Measurements from ENCODE around the gene AOPEP. TPM values are rescaled to one million over a fixed set of nuclear protein-coding genes. Genes with fewer than 3 reads are reported as not detected.

AOPEP gene
- total RNA-seq, 1 donor from 2014 or later: 119 TPM

DNA sequence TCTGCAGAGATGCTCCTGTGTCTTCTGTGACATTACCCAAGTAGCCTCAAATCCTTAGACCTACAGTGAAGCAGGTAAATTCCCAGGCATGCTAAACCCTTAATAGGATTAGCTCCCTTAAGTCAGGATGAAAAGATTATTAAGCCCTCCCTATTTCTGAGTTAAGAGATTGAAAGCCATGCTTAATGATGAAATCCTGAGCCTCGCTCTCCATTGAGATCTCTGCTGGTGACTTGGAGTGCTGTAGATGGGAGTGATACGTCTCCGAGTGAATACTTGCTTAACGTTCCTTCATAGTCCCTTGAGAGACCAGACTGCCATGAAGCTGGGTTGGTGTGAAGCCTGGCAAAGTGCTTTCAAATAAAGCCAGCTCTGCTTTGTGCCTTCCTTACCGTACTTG is 34.2 kb downstream of the AOPEP start:
- no peak for DNase-seq

DNA sequence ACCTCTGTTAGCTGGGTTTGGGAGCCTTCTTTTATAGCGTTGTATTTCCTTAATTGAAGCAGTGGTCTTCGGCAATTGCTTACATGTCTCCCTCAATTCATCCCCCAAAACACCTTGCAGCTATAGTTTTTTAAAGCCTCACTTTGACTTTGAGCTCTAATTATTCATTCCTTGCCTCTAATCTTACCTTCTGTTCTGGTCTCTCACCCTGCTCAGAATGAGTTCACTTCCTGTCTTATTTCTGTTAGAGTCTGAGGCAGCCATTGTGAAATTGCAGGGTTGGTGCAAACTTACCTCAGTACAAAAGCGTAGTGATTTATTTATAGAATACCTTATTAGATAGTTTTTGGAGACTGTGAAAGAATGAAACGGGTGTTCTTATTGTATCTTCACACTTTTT is 35.0 kb downstream of the AOPEP start:
- no peak for DNase-seq

DNA sequence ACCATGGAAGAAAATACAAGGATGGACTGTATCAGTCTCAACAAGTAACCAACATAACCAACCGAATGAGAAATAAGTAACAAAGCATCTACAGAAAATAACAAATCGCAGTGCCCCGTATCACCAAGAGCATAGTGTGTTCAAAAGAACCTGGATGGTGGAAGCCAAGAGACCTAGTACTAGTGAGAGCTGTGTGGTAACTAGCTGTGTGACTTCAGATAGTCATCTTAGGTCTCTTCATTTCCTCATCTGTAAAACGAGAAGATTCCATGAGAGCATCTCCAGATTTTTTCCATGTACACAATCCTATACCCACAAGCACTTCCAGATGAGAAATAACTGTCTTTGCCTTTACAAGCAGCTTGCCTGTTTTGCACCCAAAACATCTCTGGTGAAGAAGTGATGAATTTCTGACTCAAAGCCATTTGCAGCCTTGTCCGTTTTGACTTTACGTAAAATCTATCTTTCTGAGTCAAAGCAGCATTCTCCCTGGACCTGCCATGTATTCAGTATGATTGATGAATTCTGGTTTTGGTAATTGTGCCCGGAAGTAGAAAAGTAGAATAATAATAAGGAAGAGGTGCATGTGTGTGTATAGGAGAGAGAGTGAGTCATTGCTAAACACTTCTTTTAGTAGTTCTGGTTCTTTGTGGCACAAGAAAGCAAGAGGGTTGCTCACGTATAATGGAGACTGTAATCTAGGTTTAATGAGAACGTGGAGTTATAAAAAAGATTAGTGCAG is 41.0 kb downstream of the AOPEP start:
- no peak for DNase-seq

DNA sequence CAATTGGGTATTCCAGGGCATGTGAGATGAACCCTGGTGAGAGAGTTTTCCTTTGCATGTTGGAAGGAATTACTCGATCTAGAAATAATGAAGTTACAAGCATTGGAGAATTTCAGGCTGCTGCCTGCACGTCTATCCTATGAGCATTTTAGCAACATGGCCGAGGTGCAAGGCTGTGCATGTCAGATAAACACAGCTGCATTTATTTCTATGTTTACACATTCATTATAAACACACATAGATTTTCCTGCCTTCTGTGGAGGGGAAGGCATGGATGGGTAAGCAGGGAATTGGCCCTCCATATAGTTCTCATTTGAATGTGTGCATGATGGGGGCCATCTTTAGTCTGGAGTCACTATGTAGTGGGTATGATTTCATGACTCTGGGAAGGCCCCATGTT is 42.3 kb downstream of the AOPEP start:
- DNase-seq: no peak

DNA sequence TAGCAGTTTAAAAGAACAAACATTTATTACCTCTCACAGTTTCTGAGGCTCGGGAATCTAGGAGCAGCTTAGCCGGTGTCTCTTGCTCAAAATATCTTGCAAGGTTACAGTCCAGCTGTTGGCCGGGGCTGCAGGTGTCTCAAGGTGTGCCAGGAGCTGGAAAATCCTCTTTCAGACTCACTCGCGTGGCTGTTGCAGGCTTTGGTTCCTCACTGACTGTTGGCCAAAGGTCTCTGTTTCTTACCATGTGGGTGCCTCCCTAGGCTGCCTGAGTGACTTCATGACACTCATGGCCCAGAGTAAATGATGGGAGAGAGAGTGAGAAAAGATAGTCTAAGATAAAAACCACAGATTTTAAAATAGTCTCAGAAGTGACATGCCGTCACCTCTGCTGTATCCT is 43.8 kb downstream of the AOPEP start:
- no peak for DNase-seq

DNA sequence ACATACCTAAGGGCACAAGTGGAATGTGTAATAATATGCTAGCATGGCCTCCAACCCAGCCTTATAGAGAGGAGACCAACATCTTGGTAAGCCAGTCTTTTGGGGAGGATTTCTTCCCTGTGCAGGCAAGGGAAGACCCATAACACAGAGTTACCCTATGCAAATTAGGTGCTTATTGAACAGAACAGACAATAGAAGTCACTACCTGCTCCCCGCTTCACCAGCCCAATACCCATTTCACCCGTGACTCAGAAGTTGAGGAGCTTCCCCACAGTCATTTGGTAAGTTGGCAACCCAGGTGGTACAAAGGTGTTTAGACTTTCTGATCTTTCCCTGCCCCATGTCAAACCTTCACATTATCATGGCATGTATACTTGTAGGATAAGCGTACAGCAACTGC is 44.6 kb downstream of the AOPEP start:
- DNase-seq: no peak

DNA sequence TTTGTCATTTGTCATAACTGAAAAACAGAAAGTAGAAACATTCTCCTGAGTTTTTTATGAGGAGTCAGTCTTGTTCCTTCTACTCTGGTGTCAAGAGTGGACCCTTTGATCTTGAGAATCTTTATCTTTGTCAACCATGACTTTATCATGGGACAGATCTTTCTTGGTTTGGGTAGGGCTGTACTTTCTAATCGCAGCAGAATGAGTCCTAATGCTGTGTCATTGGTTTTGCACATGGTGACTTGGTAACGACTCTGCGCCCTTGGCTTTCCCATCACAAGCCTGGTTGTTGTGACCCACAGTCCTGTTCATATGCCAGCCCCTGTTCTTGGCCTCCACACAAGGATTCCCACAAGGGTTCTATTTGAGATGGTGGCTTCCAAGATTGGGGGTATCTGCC is 45.6 kb downstream of the AOPEP start:
- no peak for DNase-seq

DNA sequence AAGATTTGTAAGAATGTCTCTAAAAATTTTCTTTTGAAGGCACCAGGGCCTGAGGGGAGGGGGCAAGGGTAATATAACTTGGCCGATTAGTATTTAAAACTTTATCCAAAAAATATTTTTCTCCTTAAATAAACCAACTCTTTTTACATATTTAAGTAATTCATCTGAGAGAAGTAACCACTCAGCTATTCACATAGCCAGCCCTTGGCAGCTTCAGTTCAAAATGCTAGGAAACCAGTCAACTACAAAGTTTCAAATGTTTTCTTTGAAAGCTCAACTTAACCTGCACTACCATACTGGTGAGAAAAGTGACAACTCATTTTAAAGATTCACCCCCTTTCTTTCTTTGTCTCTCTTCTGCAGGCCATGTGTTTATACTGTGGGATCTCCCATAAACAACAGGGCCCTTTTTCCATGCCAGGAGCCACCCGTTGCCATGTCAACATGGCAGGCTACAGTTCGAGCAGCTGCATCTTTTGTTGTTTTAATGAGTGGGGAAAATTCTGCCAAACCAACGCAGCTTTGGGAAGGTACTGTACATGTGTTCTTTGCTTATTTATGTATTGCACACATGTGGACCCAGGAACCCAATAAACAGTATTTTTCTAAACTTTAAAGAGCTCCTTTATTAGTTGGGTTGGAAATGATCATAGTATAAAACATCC is 46.3 kb downstream of the AOPEP start:
- peak; percentile 57 for DNase-seq

DNA sequence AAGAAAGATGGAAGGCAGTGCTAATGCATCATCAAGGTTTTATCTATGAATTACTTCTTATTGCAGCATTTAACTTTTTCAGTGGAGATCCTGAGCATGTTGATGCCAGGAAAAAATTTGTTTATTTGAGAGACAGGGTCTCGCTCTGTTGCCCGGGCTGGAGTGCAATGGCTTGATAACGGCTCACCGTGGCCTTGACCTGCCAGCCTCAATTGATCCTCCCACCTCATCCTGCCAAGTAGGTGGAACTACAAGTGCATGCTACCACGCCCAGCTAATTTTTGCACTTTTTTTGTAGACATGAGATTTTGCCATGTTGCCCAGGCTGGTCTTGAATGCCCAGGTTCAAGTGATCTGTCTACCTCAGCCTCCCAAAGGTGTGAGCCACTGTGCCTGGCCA is 47.2 kb downstream of the AOPEP start:
- DNase-seq: no peak

DNA sequence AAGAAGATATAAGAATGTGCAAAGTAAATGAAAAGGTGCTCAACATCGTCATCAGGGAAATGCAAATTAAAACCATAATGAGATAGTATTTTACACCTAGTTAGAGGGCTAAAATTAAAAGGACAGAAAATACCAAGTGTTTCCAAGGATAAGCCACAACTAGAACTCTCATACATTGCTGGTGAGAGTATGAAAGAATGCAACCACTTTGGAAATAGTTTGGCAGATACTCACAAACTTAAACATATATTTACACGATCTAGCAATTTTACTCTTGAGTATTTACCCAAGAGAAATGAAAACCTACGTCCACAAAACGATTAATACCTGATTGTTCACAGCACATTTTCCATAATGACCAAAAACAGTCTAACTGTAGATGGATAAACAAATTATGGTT is 51.5 kb downstream of the AOPEP start:
- no peak for DNase-seq

DNA sequence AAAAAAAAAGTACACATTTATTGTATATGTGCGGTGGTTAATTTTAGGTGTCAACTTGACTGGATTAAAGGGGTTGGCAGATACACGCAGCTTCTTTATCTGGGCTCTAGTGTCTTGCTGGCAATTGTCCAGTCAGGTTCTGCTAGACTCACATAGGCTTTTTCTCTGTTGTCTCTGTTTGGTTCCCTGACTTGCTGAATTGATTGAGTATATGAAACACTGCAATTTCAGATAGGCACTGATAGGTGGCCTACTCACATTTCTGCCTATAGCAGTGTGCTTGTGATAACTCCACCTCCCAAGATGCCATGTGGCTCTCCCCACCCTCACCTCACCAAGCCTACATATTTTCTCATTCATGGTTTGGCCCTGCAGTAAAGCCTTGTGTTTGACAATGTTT is 52.5 kb downstream of the AOPEP start:
- no peak for DNase-seq

DNA sequence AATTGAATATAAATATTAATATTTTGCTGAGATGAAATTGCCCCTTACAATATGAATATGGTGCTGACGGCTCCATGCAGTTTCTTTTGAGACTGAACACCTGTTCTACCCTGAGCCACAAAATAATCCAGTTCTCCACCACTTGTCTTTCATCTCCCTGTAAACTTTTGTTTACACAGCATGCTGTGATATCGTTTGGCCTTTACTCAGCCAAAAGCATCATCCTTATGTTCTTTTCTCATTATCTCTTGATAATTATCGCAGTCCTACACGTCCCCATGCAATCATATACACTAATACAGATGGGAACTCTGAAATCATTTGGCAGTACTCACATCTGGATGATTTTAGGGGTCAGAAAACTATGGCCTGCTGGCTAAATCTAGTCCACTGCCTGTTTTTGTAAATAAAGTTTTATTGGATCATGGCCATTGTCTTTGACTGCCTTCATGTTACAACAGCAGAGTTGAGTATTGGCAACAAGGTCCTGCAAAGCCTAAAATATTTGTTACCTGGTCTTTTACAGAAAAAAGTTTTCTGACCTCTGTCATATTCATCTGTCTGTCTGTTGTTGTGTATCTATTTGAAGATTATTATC is 53.3 kb downstream of the AOPEP start:
- DNase-seq: no peak

DNA sequence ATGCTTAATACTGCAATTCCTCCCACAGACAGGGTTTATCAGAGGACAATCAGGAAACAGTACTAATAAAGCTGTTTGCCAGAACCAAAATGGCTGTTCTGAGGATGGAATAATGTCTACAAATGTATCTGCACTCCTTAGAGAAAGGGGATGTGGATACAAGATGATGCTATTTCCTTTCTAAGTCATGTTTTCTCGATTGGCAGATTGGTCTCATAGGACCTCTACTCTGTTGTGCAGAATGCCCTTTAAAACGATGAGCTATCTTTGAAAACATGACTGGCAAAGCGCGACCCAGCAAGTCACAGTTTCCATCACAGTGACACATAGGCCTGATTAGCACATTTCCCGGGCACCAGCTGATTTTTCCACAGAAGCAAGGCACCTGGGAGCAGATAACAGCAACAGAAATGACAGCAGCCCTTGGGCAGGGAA is 54.0 kb downstream of the AOPEP start:
- no peak for DNase-seq

DNA sequence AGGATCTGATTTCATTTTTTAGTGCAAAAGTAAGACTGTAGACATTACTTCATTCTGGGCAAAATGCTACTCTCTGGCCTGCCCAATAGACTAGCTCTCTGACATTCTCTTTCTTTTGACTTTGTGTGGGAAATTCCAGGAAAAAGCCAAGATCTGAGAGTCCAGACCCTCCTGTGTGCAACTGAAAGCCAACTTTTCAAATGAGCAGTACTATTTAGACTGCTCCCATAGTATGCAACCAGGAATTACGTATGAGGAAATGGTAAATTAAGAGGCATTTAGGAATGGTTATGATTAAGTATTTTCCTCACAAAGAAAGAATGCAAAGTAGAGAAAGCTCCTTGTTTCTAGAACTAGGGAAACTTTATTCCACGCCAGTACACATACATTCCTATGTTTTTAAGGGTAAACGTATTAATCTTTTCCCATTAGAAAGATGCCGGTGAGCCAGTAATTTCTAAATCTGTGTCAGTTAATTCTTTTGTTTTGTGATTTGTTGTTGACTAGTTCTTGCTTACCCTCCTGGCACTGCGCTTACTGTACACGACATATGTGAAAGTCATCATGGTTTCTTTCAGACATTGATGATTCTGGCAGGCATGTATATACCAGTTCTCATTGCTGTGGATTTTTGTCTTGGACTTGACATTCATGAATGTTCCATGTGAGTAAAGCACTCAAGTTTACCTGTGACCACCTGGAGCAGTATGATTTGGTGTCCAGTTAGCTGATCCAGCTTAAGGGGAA is 56.0 kb downstream of the AOPEP start:
- peak; percentile 74 for DNase-seq

DNA sequence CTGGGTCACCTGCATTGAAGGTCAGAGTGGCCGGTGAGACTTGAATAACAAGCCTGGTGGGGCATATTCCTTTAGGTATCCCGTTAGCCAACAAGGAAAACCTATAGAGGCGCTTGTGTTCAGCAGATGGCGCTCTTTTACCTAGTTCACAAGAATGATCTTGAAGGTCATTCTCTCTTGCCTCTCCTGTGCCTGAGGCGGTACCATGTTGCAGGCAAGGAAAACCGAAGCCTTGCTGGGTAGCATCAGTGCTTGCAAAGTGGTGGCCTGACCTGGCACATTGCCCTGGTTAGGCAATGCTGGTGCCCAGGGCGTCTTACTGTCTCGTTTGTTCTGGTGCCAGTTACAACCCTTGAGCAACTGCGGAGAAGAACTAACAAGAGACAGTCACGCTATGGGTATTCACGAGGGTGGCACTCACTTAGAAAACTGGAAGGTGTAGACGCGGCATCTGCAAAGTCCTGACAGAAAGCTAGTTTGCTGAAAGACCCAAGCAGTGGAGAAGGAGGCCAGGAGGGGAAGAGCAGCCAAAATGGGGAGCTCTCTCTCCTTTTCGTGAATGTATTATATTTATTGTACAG is 56.7 kb downstream of the AOPEP start:
- DNase-seq: peak; percentile 57

DNA sequence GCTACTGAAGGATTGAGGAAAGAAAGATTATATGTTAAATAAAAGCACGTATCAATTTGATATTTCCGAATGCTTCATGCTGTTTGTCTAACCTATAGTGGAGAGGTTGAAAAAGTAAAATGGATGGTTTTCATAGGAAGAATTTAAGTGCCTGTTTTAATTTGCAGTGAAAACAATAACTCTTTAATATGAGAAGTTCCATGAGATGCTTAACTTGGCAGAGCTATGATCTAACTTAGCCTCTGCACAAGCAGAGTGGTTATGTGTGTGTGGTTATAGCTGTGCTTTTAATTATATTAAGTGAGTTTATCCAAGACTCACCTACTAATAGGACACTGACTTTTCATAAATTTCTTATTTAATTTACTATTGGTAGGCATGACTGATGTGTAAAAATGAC is 57.4 kb downstream of the AOPEP start:
- DNase-seq: no peak

DNA sequence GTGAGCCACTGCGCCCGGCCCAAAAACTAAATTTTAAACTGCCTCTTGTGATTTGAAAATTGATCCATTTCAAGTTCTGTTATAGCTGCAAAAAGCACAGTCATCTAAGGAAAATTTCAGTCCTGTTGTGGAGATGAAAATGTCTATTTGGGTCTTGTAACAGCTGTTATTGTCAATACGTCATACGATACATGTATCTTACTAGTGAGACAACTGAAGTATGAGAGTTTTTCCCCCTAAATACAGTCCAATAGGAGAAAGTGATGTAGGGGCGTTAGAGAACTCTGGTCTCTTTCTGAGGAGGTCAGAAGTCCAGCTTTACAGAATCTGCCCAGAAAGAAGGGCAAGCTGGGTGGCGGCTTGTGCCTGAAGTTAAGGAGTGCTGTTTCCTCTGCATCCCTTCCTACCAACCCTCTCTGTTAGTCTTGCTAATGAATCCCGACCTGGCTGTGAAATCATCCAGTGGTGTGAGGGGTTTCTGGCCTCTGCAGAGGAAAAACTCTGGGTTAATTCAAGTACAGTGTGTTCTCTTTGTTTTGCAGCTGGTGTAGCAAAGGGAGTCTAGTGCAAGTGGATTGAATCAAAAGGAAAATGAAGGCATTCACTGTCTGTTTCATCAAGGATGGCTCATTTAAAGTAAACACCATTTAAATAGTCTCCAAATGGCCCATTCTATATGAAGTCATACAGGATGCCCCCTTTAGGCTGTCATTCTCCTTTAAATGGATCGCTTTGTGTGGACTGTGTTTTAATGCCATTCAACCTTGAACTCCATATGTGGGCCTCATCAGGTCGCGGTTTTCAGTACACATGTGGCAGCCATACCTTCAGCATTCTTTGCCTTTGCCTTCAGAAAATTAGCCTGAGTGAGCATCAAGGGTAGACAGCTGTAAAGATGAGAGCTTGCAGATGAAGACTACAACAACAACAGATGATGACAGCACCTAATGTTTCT is 59.0 kb downstream of the AOPEP start:
- no peak for DNase-seq

DNA sequence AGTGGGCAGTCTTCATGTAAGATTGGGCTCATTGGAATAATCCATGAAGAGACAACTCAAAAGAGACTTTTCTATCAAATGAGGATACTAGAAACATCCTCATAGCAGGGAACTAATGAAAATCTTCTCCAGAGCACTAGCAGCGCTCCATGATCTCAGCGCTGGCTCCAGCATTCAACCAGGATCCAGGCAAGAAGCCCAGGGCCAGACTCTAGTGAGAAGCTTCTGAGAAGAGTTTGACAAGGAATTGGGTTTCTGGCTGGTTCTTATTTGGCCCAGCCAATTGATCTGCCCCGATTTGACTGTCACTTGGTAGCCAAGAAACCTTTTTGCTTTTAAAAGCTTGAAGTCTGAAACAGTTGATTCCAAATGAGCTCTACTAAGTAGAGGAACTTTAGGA is 60.1 kb downstream of the AOPEP start:
- DNase-seq: no peak

DNA sequence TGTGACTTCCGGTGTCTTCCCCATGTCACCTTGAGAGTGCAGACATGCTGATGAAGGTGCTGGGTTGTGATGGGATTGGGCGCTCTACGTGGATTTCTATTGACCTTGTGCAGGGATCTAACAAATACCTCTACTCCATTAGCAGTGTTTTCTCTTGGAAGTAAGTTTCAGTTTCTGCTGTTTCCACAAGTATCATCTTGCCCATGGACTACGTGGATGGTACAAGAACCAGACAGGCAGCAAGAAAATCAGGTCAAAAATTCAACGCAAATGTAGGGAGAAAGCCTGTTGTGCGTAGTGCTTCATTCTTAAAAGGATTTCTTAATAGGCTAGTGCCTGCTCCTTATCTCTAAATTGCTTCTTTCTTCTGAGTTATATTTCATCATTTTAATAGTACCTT is 60.8 kb downstream of the AOPEP start:
- DNase-seq: no peak

DNA sequence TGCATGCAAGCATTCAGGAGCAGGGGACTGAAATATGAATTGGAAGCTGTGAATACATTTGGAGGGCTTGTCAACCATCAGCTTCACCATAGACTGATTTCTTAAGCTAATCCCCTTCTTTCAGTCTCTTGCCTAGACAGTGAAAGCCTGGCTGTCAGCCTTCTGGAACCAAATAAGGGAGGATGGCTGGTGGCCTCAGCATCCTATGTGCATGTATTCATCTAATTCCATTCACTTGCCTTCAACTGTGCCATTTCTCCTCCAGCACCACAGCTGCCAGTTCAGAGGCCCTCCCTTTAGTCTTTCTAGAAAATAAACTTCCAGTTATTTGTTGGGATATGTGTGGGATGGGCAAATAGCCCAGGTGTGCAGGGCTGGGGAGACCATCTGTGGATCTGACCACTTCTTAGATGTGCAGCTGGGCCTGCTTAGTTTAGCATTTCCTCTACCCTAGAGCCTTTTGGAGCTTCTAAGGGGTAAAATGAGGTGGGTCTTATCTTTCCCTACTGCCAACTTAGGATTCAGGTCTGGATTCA is 62.1 kb downstream of the AOPEP start:
- DNase-seq: no peak

DNA sequence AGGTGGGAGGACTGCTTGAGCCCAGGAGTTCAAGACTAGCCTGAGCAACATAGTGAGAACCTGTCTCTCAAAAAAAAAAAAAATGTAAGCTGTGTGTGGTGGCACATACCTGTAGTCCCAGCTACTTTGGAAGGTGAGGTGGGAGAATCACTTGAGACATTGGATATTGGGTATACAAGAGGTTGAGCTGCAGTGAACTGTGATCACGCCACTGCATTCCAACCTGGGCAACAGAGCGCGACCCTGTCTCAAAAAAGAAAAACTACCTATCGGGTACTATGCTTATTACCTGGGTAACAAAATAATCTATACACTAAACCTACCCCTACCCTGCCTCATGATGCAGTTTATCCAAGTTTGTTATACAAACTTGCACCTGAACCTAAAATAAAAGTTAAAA is 64.9 kb downstream of the AOPEP start:
- DNase-seq: no peak
